GM21717 (cell line): Measurements from ENCODE around the gene OAS2.
"Not testable (repeated sequence)": the region's sequence is repeated elsewhere in the genome, so short reads cannot be mapped to it uniquely, and the experiment has no call there.

Experiments
- ATAC-seq: cut with Tn5 transposase; IDR thresholded peaks from one replicate; pipeline ENCODE4 v1.9.1; 2021; ENCODE audit warnings: mild to moderate bottlenecking, moderate library complexity; ENCODE audit not compliant: unreplicated experiment

OAS2 gene

DNA sequence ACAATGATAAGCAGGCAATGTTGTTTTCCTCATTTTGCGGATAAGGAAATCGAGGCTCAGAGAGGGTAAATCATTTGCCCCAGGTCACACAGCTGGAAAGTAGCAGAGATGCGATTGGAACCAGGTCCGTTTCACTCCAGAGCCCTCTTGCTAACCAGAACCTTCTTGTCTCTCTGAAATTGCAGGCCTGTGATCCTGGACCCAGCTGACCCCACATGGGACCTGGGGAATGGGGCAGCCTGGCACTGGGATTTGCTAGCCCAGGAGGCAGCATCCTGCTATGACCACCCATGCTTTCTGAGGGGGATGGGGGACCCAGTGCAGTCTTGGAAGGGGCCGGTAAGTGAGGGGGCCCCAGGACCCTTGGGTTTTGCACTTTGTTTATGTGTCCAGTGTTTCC, 30.6 kb upstream of the OAS2 start:
- no peak for ATAC-seq

- ATAC-seq, result no peak
Measured at GRCh38 chr12:112948806-112949205, 29.5 kb upstream of the OAS2 start.

GRCh38 chr12:112950701-112951100, 27.6 kb upstream of the OAS2 start:
- ATAC-seq, result no peak

DNA sequence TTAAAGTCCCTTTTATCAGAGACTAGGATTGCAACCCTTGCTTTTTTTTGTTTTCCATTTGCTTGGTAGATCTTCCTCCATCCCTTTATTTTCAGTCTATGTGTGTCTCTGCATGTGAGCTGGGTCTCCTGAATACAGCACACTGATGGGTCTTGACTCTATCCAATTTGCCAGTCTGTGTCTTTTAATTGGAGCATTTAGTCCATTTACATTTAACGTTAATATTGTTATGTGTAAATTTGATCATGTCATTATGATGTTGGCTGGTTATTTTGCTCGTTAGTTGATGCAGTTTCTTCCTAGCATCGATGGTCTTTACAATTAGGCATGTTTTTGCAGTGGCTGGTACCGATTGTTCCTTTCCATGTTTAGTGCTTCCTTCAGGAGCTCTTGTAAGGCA, 21.2 kb upstream of the OAS2 start:
- ATAC-seq, result not testable (repeated sequence)

- no peak for ATAC-seq
Measured at GRCh38 chr12:112961074-112961473, 17.2 kb upstream of the OAS2 start.

GRCh38 chr12:112961536-112961935, 16.8 kb upstream of the OAS2 start:
- no peak for ATAC-seq

GRCh38 chr12:112962561-112962960, 15.8 kb upstream of the OAS2 start:
- ATAC-seq, result no peak

DNA sequence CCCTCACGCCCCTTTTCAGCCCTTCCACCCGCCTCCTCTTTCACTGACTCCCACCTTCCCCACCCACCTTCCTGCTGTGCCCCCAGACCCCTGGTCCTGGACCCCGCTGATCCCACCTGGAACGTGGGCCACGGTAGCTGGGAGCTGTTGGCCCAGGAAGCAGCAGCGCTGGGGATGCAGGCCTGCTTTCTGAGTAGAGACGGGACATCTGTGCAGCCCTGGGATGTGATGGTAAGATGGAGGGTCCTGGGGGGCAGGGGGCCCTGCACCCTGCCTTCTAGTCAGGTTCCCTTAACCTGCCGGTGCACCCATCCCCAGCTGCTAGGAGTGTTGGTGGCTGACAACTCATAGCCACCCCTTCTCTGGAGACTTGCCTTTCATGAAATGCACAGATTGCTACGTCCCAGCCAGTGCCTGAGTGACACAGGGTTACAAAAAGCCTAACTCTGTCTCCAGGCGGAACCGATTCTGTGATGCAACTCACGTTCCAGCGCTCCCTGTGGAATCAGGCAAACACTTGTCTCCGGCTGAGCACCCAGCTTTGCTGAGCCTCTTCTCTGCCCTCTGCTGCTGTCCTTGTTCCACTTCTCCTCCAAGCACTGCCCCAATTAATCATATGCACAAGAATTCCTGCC, 15.0 kb upstream of the OAS2 start:
- ATAC-seq, result no peak

- no peak for ATAC-seq
Measured at GRCh38 chr12:112964067-112964670, 14.2 kb upstream of the OAS2 start.

GRCh38 chr12:112964915-112965314, 13.4 kb upstream of the OAS2 start:
- ATAC-seq, result no peak

GRCh38 chr12:112965643-112966042, 12.7 kb upstream of the OAS2 start:
- ATAC-seq, result no peak

- ATAC-seq, result no peak
Measured at GRCh38 chr12:112967306-112967705, 11.0 kb upstream of the OAS2 start.

GRCh38 chr12:112967858-112968257, 10.5 kb upstream of the OAS2 start:
- no peak for ATAC-seq

DNA sequence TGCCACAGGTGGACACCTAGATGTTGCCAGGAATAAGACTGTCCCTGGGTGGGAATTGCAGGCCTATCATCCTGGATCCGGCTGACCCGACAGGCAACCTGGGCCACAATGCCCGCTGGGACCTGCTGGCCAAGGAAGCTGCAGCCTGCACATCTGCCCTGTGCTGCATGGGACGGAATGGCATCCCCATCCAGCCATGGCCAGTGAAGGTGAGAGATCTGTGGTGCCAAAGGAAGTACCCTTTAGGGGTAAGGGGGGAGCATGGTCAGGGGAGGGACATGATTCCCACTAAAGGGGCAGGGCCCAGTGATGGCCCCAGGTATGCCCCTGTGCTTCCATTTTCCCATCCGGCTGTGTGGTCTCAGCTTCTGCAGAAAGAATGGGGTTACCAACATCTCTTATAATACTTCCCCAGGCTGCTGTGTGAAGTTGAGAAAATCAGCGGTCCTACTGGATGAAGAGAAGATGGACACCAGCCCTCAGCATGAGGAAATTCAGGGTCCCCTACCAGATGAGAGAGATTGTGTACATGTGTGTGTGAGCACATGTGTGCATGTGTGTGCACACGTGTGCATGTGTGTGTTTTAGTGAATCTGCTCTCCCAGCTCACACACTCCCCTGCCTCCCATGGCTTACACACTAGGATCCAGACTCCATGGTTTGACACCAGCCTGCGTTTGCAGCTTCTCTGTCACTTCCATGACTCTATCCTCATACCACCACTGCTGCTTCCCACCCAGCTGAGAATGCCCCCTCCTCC, 8.6 kb upstream of the OAS2 start:
- no peak for ATAC-seq

DNA sequence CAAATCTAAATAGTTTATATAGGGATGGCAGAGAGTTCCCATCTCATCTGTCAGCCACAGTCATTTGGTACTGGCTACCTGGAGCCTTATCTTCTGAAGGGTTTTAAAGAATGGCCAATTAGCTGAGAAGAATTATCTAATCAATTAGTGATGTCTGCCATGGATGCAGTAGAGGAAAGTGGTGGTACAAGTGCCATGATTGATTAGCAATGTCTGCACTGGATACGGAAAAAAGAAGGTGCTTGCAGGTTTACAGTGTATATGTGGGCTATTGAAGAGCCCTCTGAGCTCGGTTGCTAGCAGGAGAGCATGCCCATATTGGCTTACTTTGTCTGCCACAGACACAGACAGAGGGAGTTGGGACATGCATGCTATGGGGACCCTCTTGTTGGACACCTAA, 7.9 kb upstream of the OAS2 start:
- no peak for ATAC-seq

DNA sequence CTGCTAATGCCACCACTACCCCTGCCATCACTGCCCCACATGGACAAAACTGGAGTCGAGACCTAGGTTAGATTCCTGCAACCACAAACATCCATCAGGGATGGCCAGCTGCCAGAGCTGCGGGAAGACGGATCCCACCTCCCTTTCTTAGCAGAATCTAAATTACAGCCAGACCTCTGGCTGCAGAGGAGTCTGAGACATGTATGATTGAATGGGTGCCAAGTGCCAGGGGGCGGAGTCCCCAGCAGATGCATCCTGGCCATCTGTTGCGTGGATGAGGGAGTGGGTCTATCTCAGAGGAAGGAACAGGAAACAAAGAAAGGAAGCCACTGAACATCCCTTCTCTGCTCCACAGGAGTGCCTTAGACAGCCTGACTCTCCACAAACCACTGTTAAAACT, 7.1 kb upstream of the OAS2 start:
- ATAC-seq, result no peak

- ATAC-seq, result no peak
Measured at GRCh38 chr12:112973011-112973735, 5.1 kb upstream of the OAS2 start.

DNA sequence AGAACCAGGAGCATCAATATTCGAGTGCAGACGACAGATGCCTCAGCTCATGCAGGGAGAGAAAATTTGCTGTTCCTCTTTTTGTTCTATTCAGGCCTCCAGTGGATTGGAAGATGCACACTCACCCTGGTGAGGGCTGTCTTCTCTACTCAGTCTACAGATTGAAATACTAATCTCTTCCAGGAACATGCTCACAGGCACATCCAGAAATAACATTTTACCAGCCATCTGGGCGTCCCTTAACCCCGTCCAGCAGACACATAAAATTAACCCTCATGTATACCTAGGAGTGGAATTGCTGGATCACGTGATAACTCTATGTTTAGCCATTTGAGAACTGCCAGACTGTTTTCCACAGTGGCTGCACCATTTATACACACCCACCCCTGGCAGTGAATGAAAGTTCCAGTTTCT, 4.5 kb upstream of the OAS2 start:
- no peak for ATAC-seq

GRCh38 chr12:112974904-112975303, 3.4 kb upstream of the OAS2 start:
- ATAC-seq, result no peak

DNA sequence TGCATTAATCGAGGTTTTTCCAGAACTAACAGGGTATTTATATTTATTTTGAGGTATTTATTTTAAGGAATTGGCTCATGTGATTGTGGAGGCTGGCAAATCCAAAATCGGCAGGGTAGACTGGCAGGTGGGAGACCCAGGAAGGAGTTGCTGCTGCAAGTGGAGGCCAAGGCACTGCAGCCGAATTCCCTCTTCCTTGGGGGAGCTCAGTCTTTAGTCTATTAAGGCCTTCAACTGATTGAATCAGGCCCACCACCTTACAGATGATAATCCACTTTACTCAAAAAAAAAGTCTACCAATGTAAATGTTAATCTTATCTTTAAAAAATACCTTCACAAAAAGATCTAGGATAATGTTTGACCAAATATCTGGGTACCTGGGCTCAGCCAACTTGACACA, 1.2 kb upstream of the OAS2 start:
- no peak for ATAC-seq

GRCh38 chr12:112977641-112978040, 678 bp upstream of the OAS2 start:
- ATAC-seq, result no peak
